Measurements from ENCODE around the gene ZIC2. TPM values are rescaled to one million over a fixed set of nuclear protein-coding genes. Genes with fewer than 3 reads are reported as not detected.
"Not testable (repeated sequence)": the region's sequence is repeated elsewhere in the genome, so short reads cannot be mapped to it uniquely, and the experiment has no call there.

Gene ZIC2
- total and polyA plus RNA-seq, 2 donors, result 0.05 to 0.30 TPM

DNA sequence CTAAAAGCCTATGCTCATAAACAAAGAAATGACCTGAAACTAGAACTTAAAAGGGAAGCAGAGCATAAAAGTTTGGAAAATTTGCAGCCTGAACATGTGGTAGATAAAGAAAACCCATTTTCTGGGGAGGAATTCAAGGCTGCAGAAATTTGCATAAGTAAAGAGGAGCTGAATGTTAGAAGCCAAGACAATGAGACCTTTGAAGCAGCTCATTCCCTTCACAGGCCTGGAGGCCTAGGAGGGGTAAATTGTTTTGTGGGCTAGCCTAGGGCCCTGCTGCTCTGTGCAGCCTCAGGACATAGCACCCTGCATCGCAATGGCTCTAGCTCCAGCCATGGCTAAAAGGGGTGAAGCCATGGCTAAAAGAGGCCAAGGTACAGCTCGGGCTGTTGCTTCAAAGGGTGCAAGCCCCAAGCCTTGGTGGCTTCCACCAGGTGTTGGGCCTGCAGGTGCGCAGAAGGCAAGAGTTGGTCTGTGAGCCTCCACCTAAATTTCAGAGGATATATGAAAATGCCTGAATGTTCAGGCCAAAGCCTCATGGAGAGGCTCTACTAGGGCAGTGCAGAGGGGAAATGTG lies 38.3 kb downstream of the ZIC2 start:
- H3K9me3 ChIP-seq (ENCODE audit: control insufficient read depth in 2 of 2, insufficient read depth in 1 of 2, low read length in 1 of 2), result no peaks in the 10 kb centered on the region
- H3K27me3 ChIP-seq (ENCODE audit: control insufficient read depth in 2 of 2, insufficient read depth in 1 of 2, low read length in 1 of 2), result peaks cover 0 to 3% of the 10 kb centered on the region in 2 donors
- H3K27ac ChIP-seq (ENCODE audit: low read depth in 1 of 2, low read length in 1 of 2), result no peak overlapping the region
- no peak for DNase-seq (ENCODE audit: low read depth in 6 of 9, low spot score in 9 of 9)
- H3K4me1 ChIP-seq (ENCODE audit: control insufficient read depth in 2 of 2, insufficient read depth in 2 of 2, low read length in 2 of 2), result no peaks in the 10 kb centered on the region
- H3K4me3 ChIP-seq (ENCODE audit: low read length in 2 of 2), result no peak overlapping the region
- H3K36me3 ChIP-seq (ENCODE audit: control insufficient read depth in 2 of 2, insufficient read depth in 2 of 2, low read length in 1 of 2), result no peaks in the 10 kb centered on the region
- 95% methylated on average over 3 of the region's 3 CpGs for WGBS

DNA sequence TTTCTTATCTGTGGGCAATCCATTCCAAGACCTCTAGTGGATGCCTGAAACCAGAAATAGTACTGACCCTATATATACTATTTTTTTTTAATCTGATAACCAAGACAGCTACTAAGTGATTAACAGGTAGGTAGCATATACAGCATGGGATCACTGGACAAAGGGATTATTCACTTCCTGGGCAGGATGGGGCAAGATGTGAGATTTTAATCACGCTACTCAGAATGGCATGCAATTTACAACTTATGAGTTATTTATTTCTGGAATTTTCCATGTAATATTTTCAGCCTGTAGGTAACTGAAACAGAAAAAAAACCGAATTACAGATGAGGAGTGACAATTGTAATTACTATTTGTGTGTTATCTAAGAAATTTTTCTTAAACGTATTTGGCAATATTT lies 41.2 kb downstream of the ZIC2 start:
- H3K27me3 ChIP-seq (ENCODE audit: control insufficient read depth in 2 of 2, insufficient read depth in 1 of 2, low read length in 1 of 2), result no peaks in the 10 kb centered on the region
- DNase-seq (ENCODE audit: low read depth in 6 of 9, low spot score in 9 of 9), result no peak
- no peaks in the 10 kb centered on the region for H3K36me3 ChIP-seq (ENCODE audit: control insufficient read depth in 2 of 2, insufficient read depth in 2 of 2, low read length in 1 of 2)
- WGBS, result 94% methylated on average over 3 of the region's 3 CpGs
- H3K4me3 ChIP-seq (ENCODE audit: low read length in 2 of 2), result no peak overlapping the region
- H3K4me1 ChIP-seq (ENCODE audit: control insufficient read depth in 2 of 2, insufficient read depth in 2 of 2, low read length in 2 of 2), result no peaks in the 10 kb centered on the region
- no peaks in the 10 kb centered on the region for H3K9me3 ChIP-seq (ENCODE audit: control insufficient read depth in 2 of 2, insufficient read depth in 1 of 2, low read length in 1 of 2)
- H3K27ac ChIP-seq (ENCODE audit: low read depth in 1 of 2, low read length in 1 of 2), result no peak overlapping the region

DNA sequence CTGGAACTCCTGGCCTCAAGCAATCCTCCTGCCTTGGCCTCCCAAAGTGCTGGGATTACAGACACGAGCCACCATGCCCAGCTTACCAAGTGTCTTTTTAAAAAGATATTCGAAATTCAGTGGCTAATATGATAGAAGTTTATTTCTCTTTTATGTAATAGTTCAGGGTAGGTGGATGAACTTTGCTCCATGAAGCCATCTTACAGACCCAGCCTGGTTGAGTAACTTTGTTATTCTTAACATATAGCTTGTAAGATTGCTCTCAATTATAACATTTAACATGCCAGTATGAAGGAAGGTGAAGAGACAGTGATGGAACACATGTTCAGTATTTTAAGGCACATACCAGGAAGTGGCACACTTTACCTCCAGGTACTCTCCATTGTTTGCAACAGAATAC lies 42.4 kb downstream of the ZIC2 start:
- H3K27ac ChIP-seq (ENCODE audit: low read depth in 1 of 2, low read length in 1 of 2), result no peak overlapping the region
- WGBS, result 92% methylated on average over 2 of the region's 2 CpGs
- H3K36me3 ChIP-seq (ENCODE audit: control insufficient read depth in 2 of 2, insufficient read depth in 2 of 2, low read length in 1 of 2), result no peaks in the 10 kb centered on the region
- H3K4me3 ChIP-seq (ENCODE audit: low read length in 2 of 2), result no peak overlapping the region
- H3K4me1 ChIP-seq (ENCODE audit: control insufficient read depth in 2 of 2, insufficient read depth in 2 of 2, low read length in 2 of 2), result no peaks in the 10 kb centered on the region
- DNase-seq (ENCODE audit: low read depth in 6 of 9, low spot score in 9 of 9), result no peak
- no peaks in the 10 kb centered on the region for H3K9me3 ChIP-seq (ENCODE audit: control insufficient read depth in 2 of 2, insufficient read depth in 1 of 2, low read length in 1 of 2)
- H3K27me3 ChIP-seq (ENCODE audit: control insufficient read depth in 2 of 2, insufficient read depth in 1 of 2, low read length in 1 of 2), result no peaks in the 10 kb centered on the region

DNA sequence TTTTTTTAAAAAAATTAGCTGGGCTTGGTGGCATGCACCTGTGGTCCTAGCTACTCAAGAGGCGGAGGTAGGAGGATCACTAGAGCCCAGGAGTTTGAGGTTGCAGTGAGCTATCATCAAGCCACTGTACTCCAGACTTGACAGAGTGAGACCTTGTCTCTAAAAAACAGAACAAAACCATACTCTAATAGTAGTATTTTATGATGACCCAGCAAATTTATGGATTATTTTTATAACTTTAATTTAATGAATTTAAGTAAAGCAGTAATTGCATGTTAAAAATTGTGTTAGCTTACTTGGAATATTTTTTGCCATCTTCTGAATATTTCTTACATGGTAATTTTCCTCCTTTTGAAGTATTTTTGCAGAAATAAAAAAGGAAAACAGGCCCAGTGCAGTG lies 48.3 kb downstream of the ZIC2 start:
- Histone ChIP-seq H3K27me3 (ENCODE audit: control insufficient read depth in 2 of 2, insufficient read depth in 1 of 2, low read length in 1 of 2) (no peaks in the 10 kb centered on the region), H3K9me3 (ENCODE audit: control insufficient read depth in 2 of 2, insufficient read depth in 1 of 2, low read length in 1 of 2) (no peaks in the 10 kb centered on the region), H3K4me1 (ENCODE audit: control insufficient read depth in 2 of 2, insufficient read depth in 2 of 2, low read length in 2 of 2) (no peaks in the 10 kb centered on the region), H3K36me3 (ENCODE audit: control insufficient read depth in 2 of 2, insufficient read depth in 2 of 2, low read length in 1 of 2) (no peaks in the 10 kb centered on the region), H3K27ac (ENCODE audit: low read depth in 1 of 2, low read length in 1 of 2) (no peak overlapping the region), H3K4me3 (ENCODE audit: low read length in 2 of 2) (no peak overlapping the region)
- DNase-seq (ENCODE audit: low read depth in 6 of 9, low spot score in 9 of 9), result no peak
- WGBS, result 92% methylated on average over 1 of the region's 1 CpG

DNA sequence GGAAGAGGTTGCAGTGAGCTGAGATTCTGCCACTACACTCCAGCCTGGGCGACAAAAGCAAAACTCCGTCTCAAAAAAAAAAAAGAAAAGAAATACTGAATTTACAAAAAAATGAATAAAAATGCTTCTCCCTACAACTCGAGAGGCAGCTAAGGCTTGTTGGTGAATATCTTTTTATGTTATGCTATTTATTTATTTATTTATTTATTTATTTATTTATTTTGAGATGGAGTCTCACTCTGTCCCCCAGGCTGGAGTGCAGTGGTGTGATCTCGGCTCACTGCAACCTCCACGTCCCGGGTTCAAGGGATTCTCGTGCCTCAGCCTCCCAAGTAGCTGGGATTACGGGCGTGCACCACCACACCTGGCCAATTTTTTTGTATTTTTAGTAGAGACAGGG lies 51.1 kb downstream of the ZIC2 start:
- H3K27ac ChIP-seq (ENCODE audit: low read depth in 1 of 2, low read length in 1 of 2); H3K27me3 ChIP-seq (ENCODE audit: control insufficient read depth in 2 of 2, insufficient read depth in 1 of 2, low read length in 1 of 2); H3K9me3 ChIP-seq (ENCODE audit: control insufficient read depth in 2 of 2, insufficient read depth in 1 of 2, low read length in 1 of 2); H3K4me1 ChIP-seq (ENCODE audit: control insufficient read depth in 2 of 2, insufficient read depth in 2 of 2, low read length in 2 of 2); DNase-seq (ENCODE audit: low read depth in 6 of 9, low spot score in 9 of 9); H3K4me3 ChIP-seq (ENCODE audit: low read length in 2 of 2); H3K36me3 ChIP-seq (ENCODE audit: control insufficient read depth in 2 of 2, insufficient read depth in 2 of 2, low read length in 1 of 2): not testable (repeated sequence)
- 97% methylated on average over 9 of the region's 9 CpGs for WGBS

DNA sequence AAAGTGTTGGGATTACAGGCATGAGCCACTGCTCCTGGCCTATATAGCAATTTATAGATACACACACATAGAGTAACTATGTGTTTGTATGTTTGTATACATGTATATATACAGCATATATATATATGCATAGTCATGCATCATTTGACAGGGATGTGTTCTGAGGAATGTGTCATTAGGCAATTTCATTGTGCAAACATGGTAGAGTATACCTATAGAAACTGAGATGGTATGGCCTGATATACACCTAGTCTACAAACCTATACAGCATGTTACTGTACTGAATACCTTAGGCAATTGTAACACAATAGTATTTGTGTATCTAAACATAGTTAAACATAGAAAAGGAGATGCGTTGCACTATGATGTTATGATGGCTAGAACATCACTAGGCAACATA lies 54.4 kb downstream of the ZIC2 start:
- no peaks in the 10 kb centered on the region for H3K36me3 ChIP-seq (ENCODE audit: control insufficient read depth in 2 of 2, insufficient read depth in 2 of 2, low read length in 1 of 2)
- no peaks in the 10 kb centered on the region for H3K9me3 ChIP-seq (ENCODE audit: control insufficient read depth in 2 of 2, insufficient read depth in 1 of 2, low read length in 1 of 2)
- H3K27ac ChIP-seq (ENCODE audit: low read depth in 1 of 2, low read length in 1 of 2), result no peak overlapping the region
- no peaks in the 10 kb centered on the region for H3K27me3 ChIP-seq (ENCODE audit: control insufficient read depth in 2 of 2, insufficient read depth in 1 of 2, low read length in 1 of 2)
- 97% methylated on average over 1 of the region's 1 CpG for WGBS
- DNase-seq (ENCODE audit: low read depth in 6 of 9, low spot score in 9 of 9), result no peak
- H3K4me1 ChIP-seq (ENCODE audit: control insufficient read depth in 2 of 2, insufficient read depth in 2 of 2, low read length in 2 of 2), result no peaks in the 10 kb centered on the region
- no peak overlapping the region for H3K4me3 ChIP-seq (ENCODE audit: low read length in 2 of 2)

Other genes starting within 250 kb of the ZIC2 start
- gene ZIC5, start 10.0 kb upstream of the ZIC2 start, total RNA-seq, result under 0.01 TPM
- 0.07 TPM for gene ZIC5, start 10.0 kb upstream of the ZIC2 start, polyA plus RNA-seq
- 17.9 TPM for gene PCCA, start 107.3 kb downstream of the ZIC2 start, total RNA-seq
- gene PCCA, start 107.3 kb downstream of the ZIC2 start, polyA plus RNA-seq, result 18.2 TPM